ENCODE data around the gene GM2A. TPM values are rescaled to one million over a fixed set of nuclear protein-coding genes. Genes with fewer than 3 reads are reported as not detected.

The GM2A gene
- total and polyA plus RNA-seq, 2 of the 13 experiments (the other 11 are each of a cell fraction or from before 2014, with no cell fraction given): 14.6 to 29.6 TPM

DNA sequence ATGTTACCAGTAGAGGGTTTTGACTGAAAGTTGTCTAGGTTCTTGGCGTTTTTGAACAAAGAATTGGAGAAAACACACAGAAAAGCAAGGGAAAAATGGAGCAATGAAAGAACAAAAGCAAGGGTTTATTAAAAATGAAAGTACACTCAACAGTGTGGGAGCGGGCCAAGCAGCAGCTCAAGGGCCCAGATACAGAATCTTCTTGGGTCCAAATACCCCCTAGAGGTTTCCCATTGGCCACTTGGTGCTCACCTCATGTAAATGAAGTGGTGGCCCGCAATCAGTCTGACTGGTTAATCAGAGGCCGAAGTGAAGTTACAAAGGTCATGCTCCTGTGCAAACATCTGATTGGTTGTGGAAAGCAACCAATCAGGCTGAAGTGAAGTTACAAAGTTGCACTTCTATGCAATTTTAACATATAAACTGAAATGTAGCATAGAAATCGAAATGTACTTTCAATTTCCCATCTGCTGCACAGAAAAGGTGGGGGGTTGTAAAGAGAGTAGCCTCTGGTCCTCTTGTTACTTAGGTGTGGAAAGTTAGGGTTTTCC, 1.9 kb upstream of the GM2A start (continued):
- peak; percentile 56; the same call in 1 of the 2 replicates for TF ChIP-seq TBX2 (CRISPR knock-in tag; IDR thresholded peaks at IDR 0.05; ENCODE audit: borderline replicate concordance)
- no peak for TF ChIP-seq ZNF510 (CRISPR knock-in tag; IDR thresholded peaks at IDR 0.05; ENCODE audit: low read depth)
- TF ChIP-seq ZNF598 (CRISPR knock-in tag; IDR thresholded peaks at IDR 0.05; ENCODE audit: borderline replicate concordance): no peak
- TF ChIP-seq, protein P1, sequence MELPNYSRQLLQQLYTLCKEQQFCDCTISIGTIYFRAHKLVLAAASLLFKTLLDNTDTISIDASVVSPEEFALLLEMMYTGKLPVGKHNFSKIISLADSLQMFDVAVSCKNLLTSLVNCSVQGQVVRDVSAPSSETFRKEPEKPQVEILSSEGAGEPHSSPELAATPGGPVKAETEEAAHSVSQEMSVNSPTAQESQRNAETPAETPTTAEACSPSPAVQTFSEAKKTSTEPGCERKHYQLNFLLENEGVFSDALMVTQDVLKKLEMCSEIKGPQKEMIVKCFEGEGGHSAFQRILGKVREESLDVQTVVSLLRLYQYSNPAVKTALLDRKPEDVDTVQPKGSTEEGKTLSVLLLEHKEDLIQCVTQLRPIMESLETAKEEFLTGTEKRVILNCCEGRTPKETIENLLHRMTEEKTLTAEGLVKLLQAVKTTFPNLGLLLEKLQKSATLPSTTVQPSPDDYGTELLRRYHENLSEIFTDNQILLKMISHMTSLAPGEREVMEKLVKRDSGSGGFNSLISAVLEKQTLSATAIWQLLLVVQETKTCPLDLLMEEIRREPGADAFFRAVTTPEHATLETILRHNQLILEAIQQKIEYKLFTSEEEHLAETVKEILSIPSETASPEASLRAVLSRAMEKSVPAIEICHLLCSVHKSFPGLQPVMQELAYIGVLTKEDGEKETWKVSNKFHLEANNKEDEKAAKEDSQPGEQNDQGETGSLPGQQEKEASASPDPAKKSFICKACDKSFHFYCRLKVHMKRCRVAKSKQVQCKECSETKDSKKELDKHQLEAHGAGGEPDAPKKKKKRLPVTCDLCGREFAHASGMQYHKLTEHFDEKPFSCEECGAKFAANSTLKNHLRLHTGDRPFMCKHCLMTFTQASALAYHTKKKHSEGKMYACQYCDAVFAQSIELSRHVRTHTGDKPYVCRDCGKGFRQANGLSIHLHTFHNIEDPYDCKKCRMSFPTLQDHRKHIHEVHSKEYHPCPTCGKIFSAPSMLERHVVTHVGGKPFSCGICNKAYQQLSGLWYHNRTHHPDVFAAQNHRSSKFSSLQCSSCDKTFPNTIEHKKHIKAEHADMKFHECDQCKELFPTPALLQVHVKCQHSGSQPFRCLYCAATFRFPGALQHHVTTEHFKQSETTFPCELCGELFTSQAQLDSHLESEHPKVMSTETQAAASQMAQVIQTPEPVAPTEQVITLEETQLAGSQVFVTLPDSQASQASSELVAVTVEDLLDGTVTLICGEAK (IDR thresholded peaks at IDR 0.05): no peak
- TF ChIP-seq, protein P1 (CRISPR knock-in tag; IDR thresholded peaks at IDR 0.05): no peak
- TF ChIP-seq, protein P2, sequence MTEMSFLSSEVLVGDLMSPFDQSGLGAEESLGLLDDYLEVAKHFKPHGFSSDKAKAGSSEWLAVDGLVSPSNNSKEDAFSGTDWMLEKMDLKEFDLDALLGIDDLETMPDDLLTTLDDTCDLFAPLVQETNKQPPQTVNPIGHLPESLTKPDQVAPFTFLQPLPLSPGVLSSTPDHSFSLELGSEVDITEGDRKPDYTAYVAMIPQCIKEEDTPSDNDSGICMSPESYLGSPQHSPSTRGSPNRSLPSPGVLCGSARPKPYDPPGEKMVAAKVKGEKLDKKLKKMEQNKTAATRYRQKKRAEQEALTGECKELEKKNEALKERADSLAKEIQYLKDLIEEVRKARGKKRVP (CRISPR knock-in tag; IDR thresholded peaks at IDR 0.05): no peak
- peak; percentile 80 for TF ChIP-seq DR1 (CRISPR knock-in tag; IDR thresholded peaks at IDR 0.05)
- no peak for TF ChIP-seq SSRP1 (CRISPR knock-in tag; IDR thresholded peaks at IDR 0.05)
- TF ChIP-seq KDM5A (IDR thresholded peaks at IDR 0.05; ENCODE audit: borderline replicate concordance, low read length): peak; percentile 57; the same call in 1 of the 2 replicates
- TF ChIP-seq, protein P3, sequence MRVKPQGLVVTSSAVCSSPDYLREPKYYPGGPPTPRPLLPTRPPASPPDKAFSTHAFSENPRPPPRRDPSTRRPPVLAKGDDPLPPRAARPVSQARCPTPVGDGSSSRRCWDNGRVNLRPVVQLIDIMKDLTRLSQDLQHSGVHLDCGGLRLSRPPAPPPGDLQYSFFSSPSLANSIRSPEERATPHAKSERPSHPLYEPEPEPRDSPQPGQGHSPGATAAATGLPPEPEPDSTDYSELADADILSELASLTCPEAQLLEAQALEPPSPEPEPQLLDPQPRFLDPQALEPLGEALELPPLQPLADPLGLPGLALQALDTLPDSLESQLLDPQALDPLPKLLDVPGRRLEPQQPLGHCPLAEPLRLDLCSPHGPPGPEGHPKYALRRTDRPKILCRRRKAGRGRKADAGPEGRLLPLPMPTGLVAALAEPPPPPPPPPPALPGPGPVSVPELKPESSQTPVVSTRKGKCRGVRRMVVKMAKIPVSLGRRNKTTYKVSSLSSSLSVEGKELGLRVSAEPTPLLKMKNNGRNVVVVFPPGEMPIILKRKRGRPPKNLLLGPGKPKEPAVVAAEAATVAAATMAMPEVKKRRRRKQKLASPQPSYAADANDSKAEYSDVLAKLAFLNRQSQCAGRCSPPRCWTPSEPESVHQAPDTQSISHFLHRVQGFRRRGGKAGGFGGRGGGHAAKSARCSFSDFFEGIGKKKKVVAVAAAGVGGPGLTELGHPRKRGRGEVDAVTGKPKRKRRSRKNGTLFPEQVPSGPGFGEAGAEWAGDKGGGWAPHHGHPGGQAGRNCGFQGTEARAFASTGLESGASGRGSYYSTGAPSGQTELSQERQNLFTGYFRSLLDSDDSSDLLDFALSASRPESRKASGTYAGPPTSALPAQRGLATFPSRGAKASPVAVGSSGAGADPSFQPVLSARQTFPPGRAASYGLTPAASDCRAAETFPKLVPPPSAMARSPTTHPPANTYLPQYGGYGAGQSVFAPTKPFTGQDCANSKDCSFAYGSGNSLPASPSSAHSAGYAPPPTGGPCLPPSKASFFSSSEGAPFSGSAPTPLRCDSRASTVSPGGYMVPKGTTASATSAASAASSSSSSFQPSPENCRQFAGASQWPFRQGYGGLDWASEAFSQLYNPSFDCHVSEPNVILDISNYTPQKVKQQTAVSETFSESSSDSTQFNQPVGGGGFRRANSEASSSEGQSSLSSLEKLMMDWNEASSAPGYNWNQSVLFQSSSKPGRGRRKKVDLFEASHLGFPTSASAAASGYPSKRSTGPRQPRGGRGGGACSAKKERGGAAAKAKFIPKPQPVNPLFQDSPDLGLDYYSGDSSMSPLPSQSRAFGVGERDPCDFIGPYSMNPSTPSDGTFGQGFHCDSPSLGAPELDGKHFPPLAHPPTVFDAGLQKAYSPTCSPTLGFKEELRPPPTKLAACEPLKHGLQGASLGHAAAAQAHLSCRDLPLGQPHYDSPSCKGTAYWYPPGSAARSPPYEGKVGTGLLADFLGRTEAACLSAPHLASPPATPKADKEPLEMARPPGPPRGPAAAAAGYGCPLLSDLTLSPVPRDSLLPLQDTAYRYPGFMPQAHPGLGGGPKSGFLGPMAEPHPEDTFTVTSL (CRISPR knock-in tag; IDR thresholded peaks at IDR 0.05; ENCODE audit: borderline replicate concordance): no peak
- TF ChIP-seq TARDBP (CRISPR knock-in tag; IDR thresholded peaks at IDR 0.05): peak; percentile 13; the same call in 1 of the 2 replicates
- TF ChIP-seq, protein P4, sequence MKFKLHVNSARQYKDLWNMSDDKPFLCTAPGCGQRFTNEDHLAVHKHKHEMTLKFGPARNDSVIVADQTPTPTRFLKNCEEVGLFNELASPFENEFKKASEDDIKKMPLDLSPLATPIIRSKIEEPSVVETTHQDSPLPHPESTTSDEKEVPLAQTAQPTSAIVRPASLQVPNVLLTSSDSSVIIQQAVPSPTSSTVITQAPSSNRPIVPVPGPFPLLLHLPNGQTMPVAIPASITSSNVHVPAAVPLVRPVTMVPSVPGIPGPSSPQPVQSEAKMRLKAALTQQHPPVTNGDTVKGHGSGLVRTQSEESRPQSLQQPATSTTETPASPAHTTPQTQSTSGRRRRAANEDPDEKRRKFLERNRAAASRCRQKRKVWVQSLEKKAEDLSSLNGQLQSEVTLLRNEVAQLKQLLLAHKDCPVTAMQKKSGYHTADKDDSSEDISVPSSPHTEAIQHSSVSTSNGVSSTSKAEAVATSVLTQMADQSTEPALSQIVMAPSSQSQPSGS (CRISPR knock-in tag; IDR thresholded peaks at IDR 0.05): 0 out of 2 replicates have a peak, but pooled peaks have one; percentile 14
